Measurements from ENCODE around the gene AK9.

GRCh38 chr6:109498936-109499335 is 192.1 kb downstream of the AK9 start:
- TF ChIP-seq RFX5 (IDR thresholded peaks at IDR 0.05; ENCODE audit: low read length) (no peak), CTCF (IDR thresholded peaks at IDR 0.05) (no peak), GABPA (IDR thresholded peaks at IDR 0.05; ENCODE audit: low read depth) (no peak), MAX (IDR thresholded peaks at IDR 0.05; ENCODE audit: low read depth) (no peak), RXRA (IDR thresholded peaks at IDR 0.05; ENCODE audit: borderline replicate concordance, low read depth) (no peak), TEAD4 (IDR thresholded peaks at IDR 0.05; ENCODE audit: borderline replicate concordance, insufficient read depth) (no peak), RAD21 (IDR thresholded peaks at IDR 0.05; ENCODE audit: low read length) (no peak), TAF1 (IDR thresholded peaks at IDR 0.05; ENCODE audit: borderline replicate concordance, low read depth, low read length) (no peak), SIN3A (IDR thresholded peaks at IDR 0.05; ENCODE audit: borderline replicate concordance, low read depth, low read length) (no peak)
